Measurements from ENCODE around the gene TWNK.

TWNK gene

GRCh38 chr10:100981178-100981772 is 6.1 kb upstream of the TWNK start:
- TF ChIP-seq CTCF (IDR thresholded peaks at IDR 0.05; ENCODE audit: extremely low read depth, missing control alignments): no peak

GRCh38 chr10:100982916-100983830 is 4.2 kb upstream of the TWNK start:
- no peak for TF ChIP-seq CTCF (IDR thresholded peaks at IDR 0.05; ENCODE audit: extremely low read depth, missing control alignments)
- no peak for DNase-seq (ENCODE audit: low spot score)

More at GRCh38 chr10:100981178-100981772, 6.1 kb upstream of the TWNK start:
- no peak for DNase-seq (ENCODE audit: low spot score)

- no peak for TF ChIP-seq CTCF (IDR thresholded peaks at IDR 0.05; ENCODE audit: extremely low read depth, missing control alignments)
- DNase-seq (ENCODE audit: low spot score): no peak
Measured at GRCh38 chr10:100983868-100984671, 3.3 kb upstream of the TWNK start.

GRCh38 chr10:100984672-100985177 is 2.6 kb upstream of the TWNK start:
- TF ChIP-seq CTCF (IDR thresholded peaks at IDR 0.05; ENCODE audit: extremely low read depth, missing control alignments): no peak
- no peak for DNase-seq (ENCODE audit: low spot score)

GRCh38 chr10:100985336-100985735 is 2.0 kb upstream of the TWNK start:
- no peak for TF ChIP-seq CTCF (IDR thresholded peaks at IDR 0.05; ENCODE audit: extremely low read depth, missing control alignments)
- DNase-seq (ENCODE audit: low spot score): no peak

GRCh38 chr10:100986623-100986951 is 756 bp upstream of the TWNK start:
- no peak for DNase-seq (ENCODE audit: low spot score)
- no peak for TF ChIP-seq CTCF (IDR thresholded peaks at IDR 0.05; ENCODE audit: extremely low read depth, missing control alignments)
